HepG2 (cell line): ENCODE data around the gene GIPC3. TPM values are rescaled to one million over a fixed set of nuclear protein-coding genes. Genes with fewer than 3 reads are reported as not detected.
A peak's percentile ranks its signal among the peaks of the same experiment; 100 is the strongest.

ENCODE experiments used
- ATM ChIP-seq: fragments of 450-650 bp; IDR thresholded peaks from 2 replicates; pipeline ENCODE4 v1.7.1; 2017; ENCODE audit warnings: mild to moderate bottlenecking, borderline replicate concordance
- CHCHD3 ChIP-seq: sonication (generic); formaldehyde crosslinking; IDR thresholded peaks from 2 replicates; pipeline ENCODE4 v1.8.0; 2022; ENCODE audit warnings: mild to moderate bottlenecking, missing genetic modification reagents, moderate library complexity
- EED ChIP-seq: sonication (generic); formaldehyde crosslinking; IDR thresholded peaks from 2 replicates; pipeline ENCODE4 v1.5.0; 2020; ENCODE audit warnings: mild to moderate bottlenecking, missing genetic modification reagents
- ELF1 ChIP-seq: sonication (generic); formaldehyde crosslinking; IDR thresholded peaks from 2 replicates; pipeline ENCODE4 v1.4.0; 2020; ENCODE audit warnings: missing genetic modification reagents
- HCFC1 ChIP-seq: fragments of 150-350 bp; IDR thresholded peaks from 2 replicates; pipeline ENCODE4 v1.6.1; 2014; ENCODE audit warnings: low read depth, low read length
- JUNB ChIP-seq: sonication (generic); formaldehyde crosslinking; IDR thresholded peaks from 2 replicates; pipeline ENCODE4 v1.8.0; 2022; ENCODE audit warnings: missing genetic modification reagents, mild to moderate bottlenecking, borderline replicate concordance
- RARA ChIP-seq: IDR thresholded peaks from 2 replicates; pipeline ENCODE4 v1.6.1; 2016; ENCODE audit warnings: missing genetic modification reagents, missing compliant biosample characterization
- SETDB1 ChIP-seq: sonication (generic); formaldehyde crosslinking; IDR thresholded peaks from 2 replicates; pipeline ENCODE4 v1.5.1; 2020; ENCODE audit warnings: missing genetic modification reagents, mild to moderate bottlenecking, borderline replicate concordance
- TAF1 ChIP-seq: sonication (generic); formaldehyde crosslinking; IDR thresholded peaks from 2 replicates; pipeline ENCODE4 v1.4.0; 2020; ENCODE audit warnings: missing genetic modification reagents
- ZNF441 ChIP-seq: sonication (generic); formaldehyde crosslinking; IDR thresholded peaks from 2 replicates; pipeline ENCODE4 v1.7.0; 2021; ENCODE audit warnings: missing genetic modification reagents, borderline replicate concordance
- polyA plus RNA-seq, 8 experiments: library from polyadenylated mRNA; depleted of rRNA in 3 of 8; stranded (reverse) in 7 of 8; unstranded in 1 of 8; fragments of >200 nt; fragmentation: Illumina TruSeq in 4 of 8; extraction: Trizol in 4 of 8; gene quantifications; 2 replicates each; pipeline versions ENCODE4 v1.2.1 to v1.2.3, GENCODE V29; 2011 to 2016; ENCODE audit warnings: low read depth in 4 of 8, missing spikeins in 1 of 8, mixed read lengths in 1 of 8; ENCODE audit not compliant: insufficient read depth in 1 of 8
- total RNA-seq, 5 experiments: library from RNA; depleted of rRNA; stranded (reverse); fragments of >200 nt; fragmentation: Illumina TruSeq; extraction: Trizol; gene quantifications; 2 replicates each; pipeline ENCODE4 v1.2.3, GENCODE V29; 2016; ENCODE audit warnings: low read depth in 1 of 5
- TF ChIP-seq, protein P1 (sequence below): IDR thresholded peaks from 2 replicates; pipeline ENCODE4 v1.6.1; 2016; ENCODE audit warnings: control low read depth
- TF ChIP-seq, protein P2 (sequence below): sonication (generic); formaldehyde crosslinking; IDR thresholded peaks from 2 replicates; pipeline ENCODE4 v1.4.0; 2020; ENCODE audit warnings: missing genetic modification reagents
- TF ChIP-seq, protein P3 (sequence below): sonication (generic); formaldehyde crosslinking; IDR thresholded peaks from 2 replicates; pipeline ENCODE4 v1.8.0; 2022; ENCODE audit warnings: missing genetic modification reagents, mild to moderate bottlenecking, borderline replicate concordance
- TF ChIP-seq, protein P4 (sequence below): sonication (generic); formaldehyde crosslinking; IDR thresholded peaks from 2 replicates; pipeline ENCODE4 v1.8.0; 2022; ENCODE audit warnings: mild to moderate bottlenecking, missing genetic modification reagents; ENCODE audit not compliant: insufficient replicate concordance
- TF ChIP-seq, protein P5 (sequence below): sonication (generic); formaldehyde crosslinking; IDR thresholded peaks from 2 replicates; pipeline ENCODE4 v1.5.1; 2020; ENCODE audit warnings: mild to moderate bottlenecking, missing genetic modification reagents

GIPC3 gene
- total and polyA plus RNA-seq, 2 of the 13 experiments (the other 11 are each of a cell fraction or from before 2014, with no cell fraction given), result 0.05 TPM; not detected in 1

DNA sequence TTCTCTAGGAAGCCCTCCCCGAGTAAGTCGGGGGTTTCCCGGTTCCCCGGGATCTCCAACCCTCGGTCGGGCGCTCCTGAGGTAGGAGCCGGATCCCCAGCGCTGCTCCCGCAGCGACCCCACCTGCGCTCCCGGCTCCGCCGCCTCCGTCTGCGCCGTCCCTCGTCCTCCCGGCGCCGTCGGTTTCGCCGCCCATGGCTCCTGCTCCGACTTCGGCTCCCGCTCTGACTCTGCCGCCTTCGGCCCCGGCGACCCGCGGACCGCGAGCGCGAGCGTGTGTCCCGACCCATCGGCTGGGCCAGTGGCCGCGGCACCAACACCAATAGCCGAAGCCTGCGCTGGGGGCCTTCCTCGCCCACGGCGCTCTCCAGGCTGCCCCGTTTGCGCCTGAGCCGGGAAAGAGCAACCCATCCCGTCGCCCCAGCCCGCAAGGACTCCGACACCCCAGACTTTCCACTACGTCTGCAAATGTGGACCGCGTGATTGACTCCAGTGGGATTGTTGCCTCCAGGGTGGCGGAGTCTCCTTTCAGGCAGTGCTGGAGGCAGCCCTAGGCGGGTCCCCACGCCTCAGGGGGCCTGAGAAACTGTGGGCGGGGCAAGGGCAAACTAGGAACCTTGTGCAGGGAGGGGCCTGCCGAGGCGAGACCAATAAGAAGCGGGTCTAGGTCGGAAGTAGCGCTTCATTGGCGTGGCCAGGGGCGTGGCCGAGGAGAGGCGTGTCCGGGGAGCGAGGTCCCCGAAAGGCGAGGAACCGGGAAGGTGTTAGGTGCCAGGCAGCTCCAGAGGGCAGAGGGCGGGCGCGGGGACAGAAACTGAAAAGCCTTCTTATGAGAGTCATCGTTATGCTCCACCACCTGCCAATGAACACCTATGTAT, 41.4 kb downstream of the GIPC3 start, which contains the start of gene CACTIN (continued):
- peak; percentile 89 for TF ChIP-seq ELF1
- TF ChIP-seq, protein P1, sequence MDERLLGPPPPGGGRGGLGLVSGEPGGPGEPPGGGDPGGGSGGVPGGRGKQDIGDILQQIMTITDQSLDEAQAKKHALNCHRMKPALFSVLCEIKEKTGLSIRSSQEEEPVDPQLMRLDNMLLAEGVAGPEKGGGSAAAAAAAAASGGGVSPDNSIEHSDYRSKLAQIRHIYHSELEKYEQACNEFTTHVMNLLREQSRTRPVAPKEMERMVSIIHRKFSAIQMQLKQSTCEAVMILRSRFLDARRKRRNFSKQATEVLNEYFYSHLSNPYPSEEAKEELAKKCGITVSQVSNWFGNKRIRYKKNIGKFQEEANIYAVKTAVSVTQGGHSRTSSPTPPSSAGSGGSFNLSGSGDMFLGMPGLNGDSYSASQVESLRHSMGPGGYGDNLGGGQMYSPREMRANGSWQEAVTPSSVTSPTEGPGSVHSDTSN (CRISPR knock-in tag), result no peak
- TF ChIP-seq, protein P2, sequence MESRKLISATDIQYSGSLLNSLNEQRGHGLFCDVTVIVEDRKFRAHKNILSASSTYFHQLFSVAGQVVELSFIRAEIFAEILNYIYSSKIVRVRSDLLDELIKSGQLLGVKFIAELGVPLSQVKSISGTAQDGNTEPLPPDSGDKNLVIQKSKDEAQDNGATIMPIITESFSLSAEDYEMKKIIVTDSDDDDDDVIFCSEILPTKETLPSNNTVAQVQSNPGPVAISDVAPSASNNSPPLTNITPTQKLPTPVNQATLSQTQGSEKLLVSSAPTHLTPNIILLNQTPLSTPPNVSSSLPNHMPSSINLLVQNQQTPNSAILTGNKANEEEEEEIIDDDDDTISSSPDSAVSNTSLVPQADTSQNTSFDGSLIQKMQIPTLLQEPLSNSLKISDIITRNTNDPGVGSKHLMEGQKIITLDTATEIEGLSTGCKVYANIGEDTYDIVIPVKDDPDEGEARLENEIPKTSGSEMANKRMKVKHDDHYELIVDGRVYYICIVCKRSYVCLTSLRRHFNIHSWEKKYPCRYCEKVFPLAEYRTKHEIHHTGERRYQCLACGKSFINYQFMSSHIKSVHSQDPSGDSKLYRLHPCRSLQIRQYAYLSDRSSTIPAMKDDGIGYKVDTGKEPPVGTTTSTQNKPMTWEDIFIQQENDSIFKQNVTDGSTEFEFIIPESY (CRISPR knock-in tag), result peak; percentile 62
- TF ChIP-seq JUNB (CRISPR knock-in tag), result no peak; the same call in 1 of the 2 replicates
- peak; percentile 78 for TF ChIP-seq HCFC1
- TF ChIP-seq CHCHD3 (CRISPR knock-in tag), result no peak; the same call in 1 of the 2 replicates
- TF ChIP-seq, protein P3, sequence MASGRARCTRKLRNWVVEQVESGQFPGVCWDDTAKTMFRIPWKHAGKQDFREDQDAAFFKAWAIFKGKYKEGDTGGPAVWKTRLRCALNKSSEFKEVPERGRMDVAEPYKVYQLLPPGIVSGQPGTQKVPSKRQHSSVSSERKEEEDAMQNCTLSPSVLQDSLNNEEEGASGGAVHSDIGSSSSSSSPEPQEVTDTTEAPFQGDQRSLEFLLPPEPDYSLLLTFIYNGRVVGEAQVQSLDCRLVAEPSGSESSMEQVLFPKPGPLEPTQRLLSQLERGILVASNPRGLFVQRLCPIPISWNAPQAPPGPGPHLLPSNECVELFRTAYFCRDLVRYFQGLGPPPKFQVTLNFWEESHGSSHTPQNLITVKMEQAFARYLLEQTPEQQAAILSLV, result peak; percentile 95; the same call in 1 of the 2 replicates
- TF ChIP-seq, protein P4, sequence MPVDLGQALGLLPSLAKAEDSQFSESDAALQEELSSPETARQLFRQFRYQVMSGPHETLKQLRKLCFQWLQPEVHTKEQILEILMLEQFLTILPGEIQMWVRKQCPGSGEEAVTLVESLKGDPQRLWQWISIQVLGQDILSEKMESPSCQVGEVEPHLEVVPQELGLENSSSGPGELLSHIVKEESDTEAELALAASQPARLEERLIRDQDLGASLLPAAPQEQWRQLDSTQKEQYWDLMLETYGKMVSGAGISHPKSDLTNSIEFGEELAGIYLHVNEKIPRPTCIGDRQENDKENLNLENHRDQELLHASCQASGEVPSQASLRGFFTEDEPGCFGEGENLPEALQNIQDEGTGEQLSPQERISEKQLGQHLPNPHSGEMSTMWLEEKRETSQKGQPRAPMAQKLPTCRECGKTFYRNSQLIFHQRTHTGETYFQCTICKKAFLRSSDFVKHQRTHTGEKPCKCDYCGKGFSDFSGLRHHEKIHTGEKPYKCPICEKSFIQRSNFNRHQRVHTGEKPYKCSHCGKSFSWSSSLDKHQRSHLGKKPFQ (CRISPR knock-in tag), result peak; percentile 10
- TF ChIP-seq RARA (CRISPR knock-in tag), result peak; percentile 12; the same call in 1 of the 2 replicates
- no peak for TF ChIP-seq SETDB1 (CRISPR knock-in tag)
- TF ChIP-seq TAF1 (CRISPR knock-in tag), result peak; percentile 84; the same call in 1 of the 2 replicates
- TF ChIP-seq, protein P5, sequence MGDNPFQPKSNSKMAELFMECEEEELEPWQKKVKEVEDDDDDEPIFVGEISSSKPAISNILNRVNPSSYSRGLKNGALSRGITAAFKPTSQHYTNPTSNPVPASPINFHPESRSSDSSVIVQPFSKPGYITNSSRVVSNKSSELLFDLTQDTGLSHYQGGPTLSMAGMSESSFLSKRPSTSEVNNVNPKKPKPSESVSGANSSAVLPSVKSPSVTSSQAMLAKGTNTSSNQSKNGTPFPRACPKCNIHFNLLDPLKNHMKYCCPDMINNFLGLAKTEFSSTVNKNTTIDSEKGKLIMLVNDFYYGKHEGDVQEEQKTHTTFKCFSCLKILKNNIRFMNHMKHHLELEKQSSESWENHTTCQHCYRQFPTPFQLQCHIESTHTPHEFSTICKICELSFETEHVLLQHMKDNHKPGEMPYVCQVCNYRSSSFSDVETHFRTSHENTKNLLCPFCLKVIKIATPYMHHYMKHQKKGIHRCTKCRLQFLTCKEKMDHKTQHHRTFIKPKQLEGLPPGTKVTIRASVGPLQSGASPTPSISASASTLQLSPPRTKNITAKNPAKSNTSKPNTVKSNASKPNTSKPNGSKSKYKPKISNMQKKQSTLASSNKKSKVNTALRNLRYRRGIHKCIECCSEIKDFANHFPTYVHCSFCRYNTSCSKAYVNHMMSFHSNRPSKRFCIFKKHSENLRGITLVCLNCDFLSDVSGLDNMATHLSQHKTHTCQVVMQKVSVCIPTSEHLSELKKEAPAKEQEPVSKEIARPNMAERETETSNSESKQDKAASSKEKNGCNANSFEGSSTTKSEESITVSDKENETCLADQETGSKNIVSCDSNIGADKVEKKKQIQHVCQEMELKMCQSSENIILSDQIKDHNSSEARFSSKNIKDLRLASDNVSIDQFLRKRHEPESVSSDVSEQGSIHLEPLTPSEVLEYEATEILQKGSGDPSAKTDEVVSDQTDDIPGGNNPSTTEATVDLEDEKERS (CRISPR knock-in tag), result no peak
- no peak for TF ChIP-seq ATM
- no peak; the same call in 1 of the 2 replicates for TF ChIP-seq ZNF441
- TF ChIP-seq EED, result peak; percentile 84
